Adrenal gland (tissue), 12 donors: Measurements from ENCODE around the gene GRM8. TPM values are rescaled to one million over a fixed set of nuclear protein-coding genes. Genes with fewer than 3 reads are reported as not detected.

Source experiments
- DNase-seq, 7 donors: peaks; one replicate each; pipeline ENCODE4 v3.0.0-alpha.2; 2019 to 2020
- H3K27ac ChIP-seq, 5 donors: fragments of 200-600 bp; sonication (generic) in 4 of 5; 1 replicate in 3 of 5; 2 replicates in 2 of 5; pipeline versions ENCODE4 v1.5.1 to v1.8.0; 2016 to 2020; ENCODE audit warnings: mild to moderate bottlenecking in 1 of 5
- H3K27me3 ChIP-seq: fragments of 200-600 bp; 2 replicates; pipeline ENCODE4 v1.8.0; 2021
- H3K36me3 ChIP-seq, 2 donors: fragments of 200-600 bp; replicated peaks in 1 of 2; 1 replicate in 1 of 2; 2 replicates in 1 of 2; pipeline versions ENCODE4 v1.5.1 to v1.8.0; 2018 to 2022
- H3K4me1 ChIP-seq, 2 donors: fragments of 200-600 bp; replicated peaks in 1 of 2; 1 replicate in 1 of 2; 2 replicates in 1 of 2; pipeline versions ENCODE4 v1.5.1 to v1.8.0; 2018 to 2021
- H3K4me3 ChIP-seq, 4 donors: fragments of 200-600 bp; sonication (generic) in 3 of 4; one replicate each; pipeline ENCODE4 v1.5.1; 2016 to 2018
- H3K9me3 ChIP-seq, 3 donors: fragments of 200-600 bp; sonication (generic) in 1 of 3; replicated peaks in 1 of 3; 1 replicate in 2 of 3; 2 replicates in 1 of 3; pipeline versions ENCODE4 v1.5.1 to v1.8.0; 2016 to 2021
- CTCF ChIP-seq, 6 experiments: fragments of 450-650 bp in 4 of 6; fragments of 200-600 bp in 2 of 6; sonication (generic) in 1 of 6; IDR thresholded peaks; 1 replicate in 5 of 6; 2 replicates in 1 of 6; pipeline versions ENCODE4 v1.5.1 to v1.8.0; 2016 to 2021; ENCODE audit warnings: antibody characterized with exemption in 6 of 6, mild to moderate bottlenecking in 2 of 6, moderate library complexity in 1 of 6
- POLR2A ChIP-seq, 2 donors: fragments of 450-650 bp; IDR thresholded peaks; one replicate each; pipeline ENCODE4 v1.6.1; 2017; ENCODE audit warnings: antibody characterized with exemption in 2 of 2, mild to moderate bottlenecking in 2 of 2, moderate library complexity in 1 of 2
- WGBS, 4 donors: extraction: QIAGEN DNeasy Blood & Tissue Kit in 2 of 4; methylation state at CpG; one replicate each; pipeline versions ENCODE4 v1.1.5 to v1.1.7; 2013 to 2017; 5-methylcytosine and 5-hydroxymethylcytosine counted together
- intact Hi-C, 2 donors: fragments of 100-400 bp; cut with DNase I; formaldehyde crosslinking; loops; one replicate each; pipeline versions ENCODE4 v1.14.1 to v1.15.0; 2022 to 2023
- polyA plus RNA-seq, 3 donors: library from polyadenylated mRNA; stranded (reverse); fragments of 200-250 nt in 2 of 3; fragments of 350-450 nt in 1 of 3; fragmentation: Illumina TruSeq in 1 of 3; extraction: RNeasy Lipid Tissue Mini Kit (QIAGEN cat#74804) in 1 of 3; gene quantifications; one replicate each; pipeline ENCODE4 v1.2.3, GENCODE V29; 2013 to 2014
- total RNA-seq, 9 donors: library from RNA; depleted of rRNA in 4 of 9; stranded (reverse); fragments of >200 nt in 4 of 9; fragments of 120-200 nt in 1 of 9; fragmentation: NEBNext Ultra II Directional in 1 of 9; extraction: Animal tissue kit (Norgen Biotek cat#: 25700) in 1 of 9; gene quantifications; one replicate each; pipeline versions ENCODE4 v1.1.0 to v1.2.4, GENCODE V29; 2013 to 2023
- donor health status: healthy with polysubstance abuse.
- donor health status: Bipolar disorder and iron deficiency.
- donor health status: DM: yes; HTN: yes; CAD: no.
- donor health status: DM: no; HTN: no; CAD: no.
- donor health status: DM: no; HTN: no; CAD: no.
- donor health status: DM: yes; HTN: yes; CAD: no.

The GRM8 gene
- total and polyA plus RNA-seq, 12 donors: 0.10 to 2.5 (median 0.92) TPM; not detected in 5

GRCh38 chr7:127231415-127231814, 21.3 kb downstream of the GRM8 start:
- DNase-seq: no peak
- Histone ChIP-seq H3K4me1 (no peaks in the 10 kb centered on the region), H3K36me3 (no peaks in the 10 kb centered on the region), H3K9me3 (no peaks in the 10 kb centered on the region), H3K4me3 (no peak overlapping the region), H3K27ac (no peak overlapping the region), H3K27me3 (no peaks in the 10 kb centered on the region)
- no peak for TF ChIP-seq POLR2A (IDR thresholded peaks at IDR 0.05)
- TF ChIP-seq CTCF (IDR thresholded peaks at IDR 0.05): no peak
- intact Hi-C loops: no loop called here

GRCh38 chr7:127230192-127230925, 22.4 kb downstream of the GRM8 start:
- H3K36me3 ChIP-seq: no peaks in the 10 kb centered on the region
- WGBS, 4 donors: 83 to 91% (median 85%) methylated on average over 1 to 3 of the region's 3 CpGs
- H3K27me3 ChIP-seq: no peaks in the 10 kb centered on the region
- H3K4me3 ChIP-seq: no peak overlapping the region
- TF ChIP-seq CTCF (IDR thresholded peaks at IDR 0.05) (no peak), POLR2A (IDR thresholded peaks at IDR 0.05) (no peak)
- intact Hi-C loops: no loop called here
- H3K27ac ChIP-seq: no peak overlapping the region
- H3K4me1 ChIP-seq: no peaks in the 10 kb centered on the region
- H3K9me3 ChIP-seq: no peaks in the 10 kb centered on the region
- no peak for DNase-seq

- DNase-seq: no peak
- Histone ChIP-seq H3K27ac (no peak overlapping the region), H3K4me1 (no peaks in the 10 kb centered on the region), H3K27me3 (no peaks in the 10 kb centered on the region), H3K4me3 (no peak overlapping the region), H3K36me3 (no peaks in the 10 kb centered on the region), H3K9me3 (no peaks in the 10 kb centered on the region)
- TF ChIP-seq CTCF (IDR thresholded peaks at IDR 0.05) (no peak), POLR2A (IDR thresholded peaks at IDR 0.05) (no peak)
- 29 to 43% (median 33%) methylated on average over 10 of the region's 10 CpGs for WGBS, 4 donors
- intact Hi-C loops: no loop called here
Measured at GRCh38 chr7:127226685-127227374, 25.9 kb downstream of the GRM8 start.

GRCh38 chr7:127221731-127222130, 31.0 kb downstream of the GRM8 start:
- no peaks in the 10 kb centered on the region for H3K27me3 ChIP-seq
- DNase-seq: no peak
- H3K36me3 ChIP-seq: no peaks in the 10 kb centered on the region
- intact Hi-C loops: no loop called here
- H3K4me1 ChIP-seq: no peaks in the 10 kb centered on the region
- WGBS, 4 donors: 25 to 86% (median 81%) methylated on average over 1 of the region's 1 CpG; no CpG with 5 or more reads in 1 of the 4 donors
- no peak overlapping the region for H3K27ac ChIP-seq
- no peak for TF ChIP-seq CTCF (IDR thresholded peaks at IDR 0.05)
- no peak for TF ChIP-seq POLR2A (IDR thresholded peaks at IDR 0.05)
- H3K4me3 ChIP-seq: no peak overlapping the region
- no peaks in the 10 kb centered on the region for H3K9me3 ChIP-seq
